H1 (cell line): ENCODE measurements around the gene LRP1. TPM values are rescaled to one million over a fixed set of nuclear protein-coding genes. Genes with fewer than 3 reads are reported as not detected.

ENCODE experiments used
- ATF2 ChIP-seq: IDR thresholded peaks from 2 replicates; pipeline ENCODE4 v1.6.1; 2012; ENCODE audit warnings: low read length, inconsistent platforms
- ATF3 ChIP-seq: IDR thresholded peaks from 2 replicates; pipeline ENCODE4 v1.6.1; 2011; ENCODE audit warnings: low read depth, mild to moderate bottlenecking, low read length; ENCODE audit not compliant: insufficient read depth
- BRCA1 ChIP-seq: IDR thresholded peaks from 2 replicates; pipeline ENCODE4 v1.6.1; 2012; ENCODE audit warnings: low read depth, low read length, improper control_type of control experiment
- CHD2 ChIP-seq: IDR thresholded peaks from 2 replicates; pipeline ENCODE4 v1.6.1; 2012; ENCODE audit warnings: low read length, improper control_type of control experiment
- EGR1 ChIP-seq: IDR thresholded peaks from 2 replicates; pipeline ENCODE4 v1.6.1; 2011; ENCODE audit warnings: low read depth, low read length, borderline replicate concordance
- EP300 ChIP-seq, 2 experiments: IDR thresholded peaks; 1 replicate in 1 of 2; 2 replicates in 1 of 2; pipeline ENCODE4 v1.6.1; 2011 to 2012; ENCODE audit warnings: low read depth in 2 of 2, low read length in 2 of 2, mild to moderate bottlenecking in 2 of 2, borderline replicate concordance in 1 of 2, inconsistent platforms in 1 of 2, moderate library complexity in 1 of 2
- EZH2 ChIP-seq: fragments of 200-600 bp; sonication (generic); IDR thresholded peaks from 2 replicates; pipeline ENCODE4 v1.7.1; 2012; ENCODE audit warnings: low read depth, mild to moderate bottlenecking, moderate library complexity, low read length, inconsistent platforms; ENCODE audit not compliant: severe bottlenecking
- FOSL1 ChIP-seq: IDR thresholded peaks from 2 replicates; pipeline ENCODE4 v1.6.1; 2011; ENCODE audit warnings: mild to moderate bottlenecking, low read depth, low read length, moderate library complexity; ENCODE audit not compliant: insufficient read depth
- KDM5A ChIP-seq: fragments of 200-600 bp; IDR thresholded peaks from 2 replicates; pipeline ENCODE4 v1.7.1; 2012; ENCODE audit warnings: mild to moderate bottlenecking, low read length, inconsistent platforms, mixed read lengths
- MAFK ChIP-seq: IDR thresholded peaks from 2 replicates; pipeline ENCODE4 v1.6.1; 2012; ENCODE audit warnings: low read depth, mild to moderate bottlenecking, improper control_type of control experiment, low read length
- PHF8 ChIP-seq: fragments of 200-600 bp; sonication (generic); conservative IDR thresholded peaks from 2 replicates; pipeline ENCODE4 v1.7.1; 2012; ENCODE audit warnings: low read depth, mild to moderate bottlenecking, inconsistent platforms, low read length, moderate library complexity
- POLR2A ChIP-seq, 2 experiments: IDR thresholded peaks; 1 replicate in 1 of 2; 2 replicates in 1 of 2; pipeline ENCODE4 v1.6.1; 2011; ENCODE audit warnings: low read depth in 2 of 2, low read length in 2 of 2, mild to moderate bottlenecking in 2 of 2; ENCODE audit errors: control extremely low read depth in 1 of 2
- RFX5 ChIP-seq: IDR thresholded peaks from 2 replicates; pipeline ENCODE4 v1.6.1; 2011; ENCODE audit warnings: low read depth, low read length, improper control_type of control experiment, borderline replicate concordance
- SIRT6 ChIP-seq: IDR thresholded peaks from one replicate; pipeline ENCODE4 v1.7.1; 2012; ENCODE audit warnings: low read length, inconsistent platforms
- SP2 ChIP-seq: IDR thresholded peaks from 2 replicates; pipeline ENCODE4 v1.6.1; 2012; ENCODE audit warnings: mild to moderate bottlenecking, low read length, inconsistent platforms
- SP4 ChIP-seq: IDR thresholded peaks from 2 replicates; pipeline ENCODE4 v1.6.1; 2012; ENCODE audit warnings: low read length, inconsistent platforms
- TBP ChIP-seq: IDR thresholded peaks from 2 replicates; pipeline ENCODE4 v1.6.1; 2011; ENCODE audit warnings: low read depth, low read length, improper control_type of control experiment
- TCF12 ChIP-seq: IDR thresholded peaks from 2 replicates; pipeline ENCODE4 v1.6.1; 2011; ENCODE audit warnings: low read depth, mild to moderate bottlenecking, low read length
- TEAD4 ChIP-seq: IDR thresholded peaks from 2 replicates; pipeline ENCODE4 v1.6.1; 2012; ENCODE audit warnings: low read depth, low read length, inconsistent platforms, mixed read lengths
- USF2 ChIP-seq: IDR thresholded peaks from 2 replicates; pipeline ENCODE4 v1.6.1; 2011; ENCODE audit warnings: low read length, improper control_type of control experiment
- ZNF274 ChIP-seq: IDR thresholded peaks from 2 replicates; pipeline ENCODE4 v1.7.0; 2012; ENCODE audit warnings: low read length, borderline replicate concordance; ENCODE audit errors: extremely low read depth
- polyA plus RNA-seq, 7 experiments: library from polyadenylated mRNA; depleted of rRNA in 3 of 7; stranded (reverse) in 5 of 7; unstranded in 2 of 7; fragments of >200 nt in 5 of 7; fragments of 200-250 nt in 2 of 7; gene quantifications; 1 replicate in 5 of 7; 2 replicates in 1 of 7; 4 replicates in 1 of 7; pipeline versions ENCODE4 v1.2.1 to v1.2.3, GENCODE V29; 2011 to 2013; ENCODE audit warnings: missing spikeins in 2 of 7, mixed read lengths in 2 of 7
- total RNA-seq: library from RNA; stranded (reverse); fragmentation: NEBNext Ultra II Directional; extraction: Animal tissue kit (Norgen Biotek cat#: 25700); gene quantifications from 2 replicates; pipeline ENCODE4 v1.2.1, GENCODE V29; 2021
- TF ChIP-seq, protein P1 (sequence below): IDR thresholded peaks from 2 replicates; pipeline ENCODE4 v1.6.1; 2012; ENCODE audit warnings: inconsistent platforms

The LRP1 gene
- total and polyA plus RNA-seq, 2 of the 8 experiments (the other 6 are each of a cell fraction or from before 2014, with no cell fraction given) = 35.3 to 92.5 TPM

GRCh38 chr12:57087691-57088353, 40.5 kb upstream of the LRP1 start (continued):
- TF ChIP-seq TEAD4 (no peak), USF2 (no peak; the same call in 1 of the 2 replicates), CHD2 (no peak), FOSL1 (no peak), EP300 (IDR thresholded peaks at IDR 0.05; ENCODE audit: borderline replicate concordance in 1 of 2, low read depth in 2 of 2, low read length in 2 of 2) (no peak), ATF3 (no peak), SP2 (no peak), EZH2 (no peak), SIRT6 (no peak), BRCA1 (no peak), SP4 (no peak), TCF12 (no peak), PHF8 (no peak; the same call in 1 of the 2 replicates), POLR2A (IDR thresholded peaks at IDR 0.05; ENCODE audit: control extremely low read depth in 1 of 2, low read depth in 2 of 2, low read length in 2 of 2) (peak in 1 of 2 experiments; percentile 54; a peak in 1 of 3 replicates), TBP (peak; percentile 35; the same call in 1 of the 2 replicates), EGR1 (peak; percentile 86), MAFK (no peak), ATF2 (no peak), KDM5A (no peak), ZNF274 (no peak), RFX5 (no peak)
- TF ChIP-seq, protein P1, sequence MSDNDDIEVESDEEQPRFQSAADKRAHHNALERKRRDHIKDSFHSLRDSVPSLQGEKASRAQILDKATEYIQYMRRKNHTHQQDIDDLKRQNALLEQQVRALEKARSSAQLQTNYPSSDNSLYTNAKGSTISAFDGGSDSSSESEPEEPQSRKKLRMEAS = peak; percentile 5; the same call in 1 of the 2 replicates
